GM10266 (cell line): ENCODE results near the gene PPFIA1.

Experiments used
- DNase-seq: peaks from one replicate; pipeline ENCODE4 v3.0.0; 2012; ENCODE audit errors: extremely low spot score
- CTCF ChIP-seq: IDR thresholded peaks from 2 replicates; pipeline ENCODE4 v1.5.1; 2012; ENCODE audit warnings: mild to moderate bottlenecking, low read depth; ENCODE audit not compliant: control insufficient read depth, insufficient read depth; ENCODE audit errors: missing control alignments

The PPFIA1 gene

DNA sequence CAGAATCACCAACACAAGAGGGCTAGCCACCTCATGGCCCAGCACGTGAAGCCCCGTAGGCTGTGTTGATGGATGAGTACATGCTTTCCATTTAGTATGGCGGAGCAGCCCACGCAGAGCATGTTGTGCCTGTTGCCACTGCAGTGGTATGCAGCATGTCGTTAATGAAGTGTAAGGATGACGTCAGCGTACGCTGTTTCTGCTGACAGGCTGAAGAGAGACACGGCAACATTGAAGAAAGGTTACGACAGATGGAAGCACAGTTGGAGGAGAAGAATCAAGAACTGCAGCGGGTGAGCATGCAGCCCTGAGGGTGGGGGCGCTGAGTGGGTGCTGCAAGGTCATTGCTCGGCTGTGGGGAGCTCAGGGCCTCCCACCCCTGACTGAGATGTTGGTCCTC is 62.8 kb downstream of the PPFIA1 start:
- DNase-seq, result no peak
- TF ChIP-seq CTCF, result no peak

GRCh38 chr11:70334351-70334995 is 64.0 kb downstream of the PPFIA1 start:
- DNase-seq, result no peak
- TF ChIP-seq CTCF, result no peak

- DNase-seq, result no peak
- TF ChIP-seq CTCF, result no peak
Measured at GRCh38 chr11:70335511-70335910, 65.0 kb downstream of the PPFIA1 start.

DNA sequence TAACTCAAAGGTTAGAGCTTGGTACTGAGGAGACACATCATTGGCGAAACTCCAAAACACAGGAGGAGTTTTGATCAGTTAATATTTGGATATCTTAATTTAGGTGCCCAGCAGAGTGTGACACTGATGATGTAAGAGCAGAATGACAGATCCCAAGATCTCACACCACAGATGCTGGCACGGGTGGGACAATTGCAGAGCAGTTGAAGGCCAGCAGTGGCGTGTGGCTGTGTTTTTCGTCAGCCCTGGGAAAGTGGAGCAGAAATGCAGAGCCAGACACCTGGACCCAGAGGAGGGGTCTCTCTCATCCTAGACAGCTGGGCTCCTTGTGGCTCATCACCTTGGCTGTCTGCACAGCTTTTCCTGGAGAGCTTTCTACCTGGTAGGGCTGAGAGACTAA is 68.1 kb downstream of the PPFIA1 start:
- no peak for DNase-seq
- no peak for TF ChIP-seq CTCF

GRCh38 chr11:70339066-70339465 is 68.6 kb downstream of the PPFIA1 start:
- DNase-seq, result no peak
- no peak for TF ChIP-seq CTCF

DNA sequence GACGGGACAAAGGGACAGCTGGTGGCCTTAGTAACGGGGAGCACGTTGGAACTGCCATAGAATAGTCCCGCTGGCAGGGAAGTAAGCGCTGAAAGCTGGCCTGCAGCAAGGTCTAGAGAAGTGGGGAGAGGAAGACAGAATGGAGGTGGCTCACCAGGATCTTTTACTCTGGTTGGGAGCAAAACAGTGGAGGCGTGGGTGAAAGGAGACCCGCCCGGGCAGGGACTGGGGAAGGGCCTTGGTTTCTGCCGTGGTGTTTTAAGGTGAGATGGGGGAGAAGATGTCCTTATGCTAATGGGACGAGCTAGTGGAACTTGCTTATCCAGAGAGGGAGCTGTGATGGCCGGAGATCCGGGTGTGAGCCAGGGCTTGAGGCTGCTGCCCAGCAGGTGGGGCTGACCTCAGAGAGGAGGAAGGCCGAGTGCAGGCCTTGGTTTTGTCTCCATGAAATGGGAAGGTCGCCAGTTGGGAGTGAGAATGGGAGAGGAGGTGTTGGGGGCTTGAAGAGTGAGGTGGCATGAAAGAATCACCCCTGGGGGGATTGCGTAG is 71.5 kb downstream of the PPFIA1 start:
- no peak for DNase-seq
- TF ChIP-seq CTCF, result no peak

DNA sequence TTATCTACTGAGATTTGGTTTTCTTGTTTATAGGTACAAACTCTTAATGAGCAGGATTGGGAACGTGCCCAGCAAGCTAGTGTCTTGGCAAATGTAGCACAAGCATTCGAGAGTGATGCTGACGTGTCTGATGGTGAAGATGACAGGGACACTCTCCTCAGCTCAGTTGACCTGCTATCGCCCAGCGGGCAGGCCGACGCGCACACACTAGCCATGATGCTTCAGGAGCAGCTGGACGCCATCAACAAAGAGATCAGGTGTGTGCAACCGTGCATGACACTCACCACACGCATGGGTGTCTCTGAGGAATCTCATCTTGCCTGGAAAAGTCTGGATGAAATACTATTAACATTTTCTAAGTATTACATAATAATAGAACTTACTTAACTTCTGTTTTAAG is 73.1 kb downstream of the PPFIA1 start:
- no peak for TF ChIP-seq CTCF
- no peak for DNase-seq
